AG08396 (cell line): ENCODE results near the gene CTNNA1.
"Not testable (repeated sequence)": the region's sequence is repeated elsewhere in the genome, so short reads cannot be mapped to it uniquely, and the experiment has no call there.

Experiments
- DNase-seq: peaks from one replicate; pipeline ENCODE4 v3.0.0; 2012; ENCODE audit warnings: low spot score, mixed read lengths

CTNNA1 gene

GRCh38 chr5:138757061-138757776 lies 4.0 kb downstream of the CTNNA1 start:
- no peak for DNase-seq

GRCh38 chr5:138760448-138761110 lies 7.4 kb downstream of the CTNNA1 start:
- DNase-seq: peak; percentile 16

GRCh38 chr5:138761115-138761514 lies 7.9 kb downstream of the CTNNA1 start:
- DNase-seq: not testable (repeated sequence)

- not testable (repeated sequence) for DNase-seq
Observed at GRCh38 chr5:138761670-138762069, 8.4 kb downstream of the CTNNA1 start.

GRCh38 chr5:138762110-138762509 lies 8.9 kb downstream of the CTNNA1 start:
- no peak for DNase-seq

GRCh38 chr5:138763037-138763778 lies 10.0 kb downstream of the CTNNA1 start:
- no peak for DNase-seq

GRCh38 chr5:138770291-138770690 lies 17.1 kb downstream of the CTNNA1 start:
- no peak for DNase-seq

GRCh38 chr5:138770977-138771376 lies 17.8 kb downstream of the CTNNA1 start:
- no peak for DNase-seq

GRCh38 chr5:138772986-138773594 lies 19.9 kb downstream of the CTNNA1 start:
- no peak for DNase-seq

- not testable (repeated sequence) for DNase-seq
Observed at GRCh38 chr5:138773624-138774023, 20.4 kb downstream of the CTNNA1 start.

- DNase-seq: no peak
Observed at GRCh38 chr5:138775034-138775433, 21.8 kb downstream of the CTNNA1 start.

- no peak for DNase-seq
Observed at GRCh38 chr5:138778234-138778633, 25.0 kb downstream of the CTNNA1 start.

- DNase-seq: no peak
Observed at GRCh38 chr5:138783976-138784375, 30.8 kb downstream of the CTNNA1 start.

- peak; percentile 31 for DNase-seq
Observed at GRCh38 chr5:138784590-138784989, 31.4 kb downstream of the CTNNA1 start.

GRCh38 chr5:138789771-138790242 lies 36.6 kb downstream of the CTNNA1 start:
- peak; percentile 43 for DNase-seq

- peak; percentile 25 for DNase-seq
Observed at GRCh38 chr5:138790684-138791083, 37.5 kb downstream of the CTNNA1 start.

GRCh38 chr5:138792195-138792790 lies 39.1 kb downstream of the CTNNA1 start:
- no peak for DNase-seq

- DNase-seq: no peak
Observed at GRCh38 chr5:138793575-138793974, 40.4 kb downstream of the CTNNA1 start.

- DNase-seq: no peak
Observed at GRCh38 chr5:138803285-138803684, 50.1 kb downstream of the CTNNA1 start.

GRCh38 chr5:138803935-138804334 lies 50.7 kb downstream of the CTNNA1 start:
- DNase-seq: no peak

GRCh38 chr5:138805096-138805495 lies 51.9 kb downstream of the CTNNA1 start:
- DNase-seq: no peak

- DNase-seq: no peak
Observed at GRCh38 chr5:138807182-138807581, 54.0 kb downstream of the CTNNA1 start.
